ENCODE measurements around the gene HSPA2.

DNA sequence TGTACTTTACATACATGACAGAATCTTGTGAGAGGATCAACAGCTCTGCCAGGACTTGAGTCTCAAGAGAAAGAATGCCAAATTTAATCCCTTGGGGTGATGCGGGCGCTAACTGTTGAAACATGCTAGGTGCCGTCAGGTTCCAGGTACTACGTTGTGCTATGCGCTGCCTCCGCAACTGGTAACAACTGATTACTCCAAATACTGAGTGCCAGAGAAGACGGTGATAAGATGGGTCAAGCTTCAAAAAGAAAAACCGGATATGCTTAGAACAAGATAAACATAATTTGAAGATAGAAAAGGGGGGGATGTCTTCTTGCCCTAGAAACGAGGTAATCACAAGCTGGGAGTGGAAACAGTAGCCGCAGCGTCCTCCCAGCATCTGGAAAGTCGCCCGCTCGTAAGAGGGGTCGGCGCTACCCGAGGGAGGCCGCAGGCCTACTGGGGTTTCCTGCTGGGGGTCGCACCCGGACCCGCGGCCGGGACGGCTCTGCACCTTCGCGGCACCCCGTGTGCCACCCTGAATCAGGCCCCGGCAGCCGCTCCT, 37.6 kb upstream of the HSPA2 start:
- TF ChIP-seq, protein P1, sequence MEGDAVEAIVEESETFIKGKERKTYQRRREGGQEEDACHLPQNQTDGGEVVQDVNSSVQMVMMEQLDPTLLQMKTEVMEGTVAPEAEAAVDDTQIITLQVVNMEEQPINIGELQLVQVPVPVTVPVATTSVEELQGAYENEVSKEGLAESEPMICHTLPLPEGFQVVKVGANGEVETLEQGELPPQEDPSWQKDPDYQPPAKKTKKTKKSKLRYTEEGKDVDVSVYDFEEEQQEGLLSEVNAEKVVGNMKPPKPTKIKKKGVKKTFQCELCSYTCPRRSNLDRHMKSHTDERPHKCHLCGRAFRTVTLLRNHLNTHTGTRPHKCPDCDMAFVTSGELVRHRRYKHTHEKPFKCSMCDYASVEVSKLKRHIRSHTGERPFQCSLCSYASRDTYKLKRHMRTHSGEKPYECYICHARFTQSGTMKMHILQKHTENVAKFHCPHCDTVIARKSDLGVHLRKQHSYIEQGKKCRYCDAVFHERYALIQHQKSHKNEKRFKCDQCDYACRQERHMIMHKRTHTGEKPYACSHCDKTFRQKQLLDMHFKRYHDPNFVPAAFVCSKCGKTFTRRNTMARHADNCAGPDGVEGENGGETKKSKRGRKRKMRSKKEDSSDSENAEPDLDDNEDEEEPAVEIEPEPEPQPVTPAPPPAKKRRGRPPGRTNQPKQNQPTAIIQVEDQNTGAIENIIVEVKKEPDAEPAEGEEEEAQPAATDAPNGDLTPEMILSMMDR (IDR thresholded peaks at IDR 0.05), result no peak
- TF ChIP-seq POLR2A (IDR thresholded peaks at IDR 0.05), result no peak
